ENCODE data around the gene ACSBG1. TPM values are rescaled to one million over a fixed set of nuclear protein-coding genes. Genes with fewer than 3 reads are reported as not detected.

Gene ACSBG1
- total RNA-seq, 3 donors from 2014 or later = 1.9 to 2.0 TPM; not detected in 1

DNA sequence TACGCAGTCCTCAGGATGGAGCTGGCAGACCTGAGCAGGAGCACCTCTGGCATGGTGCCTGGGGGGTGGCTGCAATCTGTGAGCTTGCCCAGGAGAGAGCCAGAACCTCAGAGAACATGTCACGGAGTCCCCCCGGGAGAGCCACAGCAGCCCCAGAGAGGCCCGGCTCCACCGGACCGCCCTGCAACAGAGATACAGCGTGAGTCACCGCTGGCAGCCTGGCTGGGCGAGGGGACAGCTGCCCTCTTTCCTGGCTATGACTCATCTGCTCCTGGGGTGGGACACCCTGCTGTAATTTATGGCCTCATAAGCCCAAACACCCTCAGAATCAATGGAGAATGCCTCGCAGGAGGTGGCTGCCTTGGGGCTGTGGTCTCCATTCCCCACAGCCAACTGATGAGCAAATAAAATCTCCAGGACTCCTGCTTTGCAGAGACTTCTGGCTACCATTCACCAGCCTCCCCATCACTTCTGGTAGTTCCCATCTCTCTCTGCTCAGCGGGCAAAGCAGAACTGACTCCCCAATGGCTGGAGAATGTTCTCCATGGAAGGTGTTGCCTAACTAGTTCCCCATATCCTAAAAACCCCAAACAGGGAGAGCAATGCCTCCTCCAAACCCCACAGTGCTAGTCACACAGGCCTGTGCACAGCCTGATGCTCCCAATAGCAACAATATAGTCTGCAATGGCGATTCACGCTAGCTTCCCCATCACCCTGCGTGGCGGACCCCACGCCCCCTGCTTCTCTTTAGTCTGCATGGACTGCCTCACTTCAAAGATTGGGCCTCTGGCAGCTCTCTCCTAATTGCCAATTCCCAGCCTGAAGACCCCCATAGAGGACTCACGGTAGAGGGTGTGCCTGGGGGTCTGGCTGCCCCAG lies 21.6 kb downstream of the ACSBG1 start:
- no peak overlapping the region for H3K27ac ChIP-seq
- H3K27me3 ChIP-seq = peaks cover 0 to 3% of the 10 kb centered on the region in 2 donors
- peak in 1 of 2 donors; percentile 51 for DNase-seq (ENCODE audit: low spot score in 2 of 2)
- no peak overlapping the region for H3K4me3 ChIP-seq
- no peaks in the 10 kb centered on the region for H3K4me1 ChIP-seq
- TF ChIP-seq POLR2AphosphoS5 (IDR thresholded peaks at IDR 0.05) (no peak), POLR2A (IDR thresholded peaks at IDR 0.05) (no peak)
- TF ChIP-seq, protein P1, sequence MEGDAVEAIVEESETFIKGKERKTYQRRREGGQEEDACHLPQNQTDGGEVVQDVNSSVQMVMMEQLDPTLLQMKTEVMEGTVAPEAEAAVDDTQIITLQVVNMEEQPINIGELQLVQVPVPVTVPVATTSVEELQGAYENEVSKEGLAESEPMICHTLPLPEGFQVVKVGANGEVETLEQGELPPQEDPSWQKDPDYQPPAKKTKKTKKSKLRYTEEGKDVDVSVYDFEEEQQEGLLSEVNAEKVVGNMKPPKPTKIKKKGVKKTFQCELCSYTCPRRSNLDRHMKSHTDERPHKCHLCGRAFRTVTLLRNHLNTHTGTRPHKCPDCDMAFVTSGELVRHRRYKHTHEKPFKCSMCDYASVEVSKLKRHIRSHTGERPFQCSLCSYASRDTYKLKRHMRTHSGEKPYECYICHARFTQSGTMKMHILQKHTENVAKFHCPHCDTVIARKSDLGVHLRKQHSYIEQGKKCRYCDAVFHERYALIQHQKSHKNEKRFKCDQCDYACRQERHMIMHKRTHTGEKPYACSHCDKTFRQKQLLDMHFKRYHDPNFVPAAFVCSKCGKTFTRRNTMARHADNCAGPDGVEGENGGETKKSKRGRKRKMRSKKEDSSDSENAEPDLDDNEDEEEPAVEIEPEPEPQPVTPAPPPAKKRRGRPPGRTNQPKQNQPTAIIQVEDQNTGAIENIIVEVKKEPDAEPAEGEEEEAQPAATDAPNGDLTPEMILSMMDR (IDR thresholded peaks at IDR 0.05) = no peak
- H3K9me3 ChIP-seq = no peaks in the 10 kb centered on the region
- no peaks in the 10 kb centered on the region for H3K36me3 ChIP-seq
- intact Hi-C loops (cut with DNase I; ENCODE audit: low total_unique reads) = no loop called here

DNA sequence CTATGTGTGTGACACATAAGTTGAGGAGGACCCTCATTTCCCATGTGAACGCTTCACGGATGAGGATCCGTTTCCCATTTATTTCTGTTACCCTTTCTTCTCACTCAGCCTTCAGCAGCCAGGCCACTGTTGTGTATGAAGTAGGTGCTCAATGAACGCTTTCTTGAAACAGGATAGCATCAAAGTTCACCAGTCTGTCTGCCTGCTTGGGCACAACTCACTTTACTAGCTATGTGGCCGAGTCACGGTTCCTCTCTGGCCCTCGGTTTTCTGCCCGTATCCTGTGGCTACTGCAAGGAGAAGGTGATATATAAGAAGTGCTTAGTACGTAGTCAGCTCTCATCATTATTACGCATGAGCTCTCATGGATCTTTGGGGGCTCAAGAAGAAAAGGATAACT lies 22.4 kb downstream of the ACSBG1 start:
- intact Hi-C loops (cut with DNase I; ENCODE audit: low total_unique reads) = no loop called here
- no peak overlapping the region for H3K27ac ChIP-seq
- H3K36me3 ChIP-seq = no peaks in the 10 kb centered on the region
- TF ChIP-seq POLR2A (IDR thresholded peaks at IDR 0.05) (no peak), POLR2AphosphoS5 (IDR thresholded peaks at IDR 0.05) (no peak)
- TF ChIP-seq, protein P1 (IDR thresholded peaks at IDR 0.05) = no peak
- DNase-seq (ENCODE audit: low spot score in 2 of 2) = peak in 1 of 2 donors; percentile 17
- H3K4me3 ChIP-seq = no peak overlapping the region
- H3K4me1 ChIP-seq = no peaks in the 10 kb centered on the region
- no peaks in the 10 kb centered on the region for H3K9me3 ChIP-seq
- peaks cover 0 to 3% of the 10 kb centered on the region in 2 donors for H3K27me3 ChIP-seq

DNA sequence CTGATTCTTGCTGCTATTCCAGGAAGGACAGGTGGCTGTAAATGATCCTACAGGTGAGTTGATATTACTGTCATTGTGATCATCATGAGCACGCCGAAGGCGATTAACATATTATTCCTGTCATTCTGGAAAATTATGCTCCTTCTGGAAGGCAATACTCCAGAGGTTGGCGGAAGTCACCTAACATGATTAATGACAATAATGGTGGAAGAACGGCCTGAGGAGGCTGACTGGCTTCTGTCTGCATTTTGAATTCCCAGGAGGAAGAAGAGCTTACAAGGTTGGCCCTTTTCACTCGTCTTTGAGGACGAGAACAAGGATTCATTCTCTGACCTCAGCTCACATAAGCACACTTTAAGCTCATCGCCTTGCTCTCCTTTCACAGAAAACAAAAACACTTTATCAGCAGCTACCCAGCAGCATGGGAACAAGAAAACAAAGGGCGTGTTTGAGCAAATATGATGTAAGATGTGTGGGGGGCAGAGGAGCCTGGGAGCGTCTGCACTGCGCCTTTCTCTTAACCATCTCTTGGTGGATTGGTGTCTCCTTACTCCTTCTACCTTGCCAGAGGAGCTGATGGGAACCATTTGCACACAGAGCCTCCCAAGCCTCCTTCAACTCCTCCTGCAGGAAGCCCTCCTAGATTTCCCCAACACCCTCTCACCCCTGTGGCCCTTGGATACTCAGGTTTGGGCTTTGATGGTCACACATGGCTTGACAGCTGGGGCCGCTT lies 23.0 kb downstream of the ACSBG1 start:
- H3K27me3 ChIP-seq = peaks cover 0 to 3% of the 10 kb centered on the region in 2 donors
- DNase-seq (ENCODE audit: low spot score in 2 of 2) = peak in 1 of 2 donors; percentile 49
- no peaks in the 10 kb centered on the region for H3K9me3 ChIP-seq
- no peak overlapping the region for H3K27ac ChIP-seq
- H3K36me3 ChIP-seq = no peaks in the 10 kb centered on the region
- no peaks in the 10 kb centered on the region for H3K4me1 ChIP-seq
- no peak overlapping the region for H3K4me3 ChIP-seq
- TF ChIP-seq, protein P1 (IDR thresholded peaks at IDR 0.05) = no peak
- TF ChIP-seq POLR2A (IDR thresholded peaks at IDR 0.05) = no peak
- no peak for TF ChIP-seq POLR2AphosphoS5 (IDR thresholded peaks at IDR 0.05)
- intact Hi-C loops (cut with DNase I; ENCODE audit: low total_unique reads) = no loop called here

DNA sequence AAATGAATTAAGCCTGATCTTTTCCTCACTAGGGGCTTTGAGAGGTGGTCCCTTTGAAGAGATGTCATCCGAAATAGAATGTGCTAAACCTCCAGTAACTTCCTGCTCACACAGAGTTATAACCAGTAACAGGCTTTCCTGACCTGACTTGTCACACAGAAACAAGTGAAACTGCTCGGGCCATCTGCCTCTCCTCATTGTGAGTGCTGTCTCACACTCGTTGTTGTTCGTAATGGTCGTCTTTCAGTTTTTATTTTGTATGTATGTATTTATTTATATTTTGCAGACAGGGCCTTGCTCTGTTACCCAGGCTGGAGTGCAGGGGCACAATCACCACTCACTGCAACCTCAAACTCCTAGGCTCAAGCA lies 24.0 kb downstream of the ACSBG1 start:
- TF ChIP-seq POLR2A (IDR thresholded peaks at IDR 0.05) = no peak
- no peaks in the 10 kb centered on the region for H3K36me3 ChIP-seq
- DNase-seq (ENCODE audit: low spot score in 2 of 2) = peak in 1 of 2 donors; percentile 10
- H3K4me3 ChIP-seq = no peak overlapping the region
- no peaks in the 10 kb centered on the region for H3K4me1 ChIP-seq
- intact Hi-C loops (cut with DNase I; ENCODE audit: low total_unique reads) = no loop called here
- H3K9me3 ChIP-seq = no peaks in the 10 kb centered on the region
- peaks cover 0 to 3% of the 10 kb centered on the region in 2 donors for H3K27me3 ChIP-seq
- H3K27ac ChIP-seq = peak overlapping the region; percentile 70 to 76

DNA sequence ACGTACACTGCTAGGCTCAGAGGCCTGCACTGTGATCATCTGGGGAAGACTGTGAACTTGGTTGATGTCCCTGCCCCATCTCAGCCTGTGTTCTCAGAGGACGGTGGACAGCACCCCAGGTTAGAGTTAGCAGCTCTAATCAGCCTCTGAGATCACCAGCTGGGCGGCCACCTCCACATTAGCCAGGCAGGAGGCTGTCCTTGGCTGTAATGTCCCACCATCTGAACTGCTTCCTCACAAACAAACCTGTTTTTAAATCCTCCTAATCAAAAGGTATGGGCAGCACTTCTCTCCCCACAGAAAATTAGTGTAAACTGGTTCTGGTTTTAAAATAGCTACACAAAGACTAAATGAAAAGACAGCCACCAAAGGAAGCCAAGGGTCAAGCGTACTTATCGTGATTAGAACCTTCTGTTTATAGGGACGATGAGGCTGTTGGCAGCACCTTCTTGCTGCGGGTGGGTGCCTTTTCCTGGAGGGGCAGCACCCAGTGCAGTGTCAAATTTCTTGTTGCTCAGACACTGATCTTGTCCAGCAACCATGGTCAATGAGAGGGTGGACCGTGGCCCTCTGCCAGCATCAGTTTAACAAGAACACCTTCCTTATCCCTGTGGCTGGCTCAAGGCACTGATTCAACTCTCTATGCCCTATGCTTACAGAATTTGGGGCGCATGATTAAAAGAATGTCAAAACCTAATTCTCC lies 24.6 kb downstream of the ACSBG1 start:
- H3K4me3 ChIP-seq = no peak overlapping the region
- no peaks in the 10 kb centered on the region for H3K4me1 ChIP-seq
- TF ChIP-seq POLR2A (IDR thresholded peaks at IDR 0.05) = no peak
- TF ChIP-seq POLR2AphosphoS5 (IDR thresholded peaks at IDR 0.05) = no peak
- TF ChIP-seq, protein P1 (IDR thresholded peaks at IDR 0.05) = no peak
- intact Hi-C loops (cut with DNase I; ENCODE audit: low total_unique reads) = no loop called here
- H3K27me3 ChIP-seq = peaks cover 0 to 3% of the 10 kb centered on the region in 2 donors
- peak overlapping the region; percentile 70 to 76 for H3K27ac ChIP-seq
- peak in 1 of 2 donors; percentile 49 for DNase-seq (ENCODE audit: low spot score in 2 of 2)
- no peaks in the 10 kb centered on the region for H3K9me3 ChIP-seq
- H3K36me3 ChIP-seq = no peaks in the 10 kb centered on the region

Measured in breast epithelium (tissue), 4 donors.